OCI-LY7 (cell line): ENCODE data around the gene FAM174B. TPM values are rescaled to one million over a fixed set of nuclear protein-coding genes. Genes with fewer than 3 reads are reported as not detected.
A peak's percentile ranks its signal among the peaks of the same experiment; 100 is the strongest.

Experiments used
- Bru-seq: library from RNA; stranded (reverse); fragments of 400-500 nt; gene quantifications from one replicate; lab custom pipeline; 2021; lab: Mats Ljungman, UMichigan
- BruChase-seq, 2 experiments: library from RNA; stranded (reverse); fragments of 400-500 nt; gene quantifications; one replicate each; lab custom pipeline; 2021; lab: Mats Ljungman, UMichigan
- BruUV-seq: library from RNA; stranded (reverse); fragments of 400-500 nt; replicated peaks from 2 replicates; lab custom pipeline; 2021; lab: Mats Ljungman, UMichigan
- CTCF ChIA-PET: fragments of 300-600 bp; sonication (Branson Sonifier 250); formaldehyde crosslinking; loops from one replicate; lab custom pipeline; 2022; ENCODE audit warnings: antibody characterized with exemption; ENCODE audit not compliant: unreplicated experiment; lab: Charles Lee
- POLR2A ChIA-PET: fragments of 300-600 bp; sonication (Branson Sonifier 250); formaldehyde crosslinking; loops from one replicate; lab custom pipeline; 2022; ENCODE audit warnings: antibody characterized with exemption; lab: Charles Lee
- DNase-seq: peaks from one replicate; pipeline ENCODE4 v3.0.0-alpha.2; 2015; ENCODE audit warnings: low spot score
- H2AFZ ChIP-seq: fragments of 200-600 bp; sonication (generic), shearing (Covaris generic); 2 replicates; pipeline ENCODE4 v1.6.1; 2014; ENCODE audit warnings: mild to moderate bottlenecking, antibody characterized with exemption, low read length, moderate library complexity
- H3K27ac ChIP-seq: fragments of 200-600 bp; sonication (generic); 2 replicates; pipeline ENCODE4 v1.5.1; 2014; ENCODE audit warnings: mixed run types, low read depth, mild to moderate bottlenecking, moderate library complexity, low read length, inconsistent platforms; ENCODE audit not compliant: poor library complexity, severe bottlenecking
- H3K36me3 ChIP-seq: fragments of 200-600 bp; sonication (generic); 2 replicates; pipeline ENCODE4 v1.6.1; 2014; ENCODE audit warnings: mild to moderate bottlenecking, antibody characterized with exemption, low read length, moderate library complexity, mixed read lengths; ENCODE audit not compliant: insufficient read depth
- H3K4me1 ChIP-seq: fragments of 200-600 bp; sonication (generic); 2 replicates; pipeline ENCODE4 v1.5.1; 2014; ENCODE audit warnings: mild to moderate bottlenecking, low read length; ENCODE audit not compliant: insufficient read depth, poor library complexity, severe bottlenecking
- H3K4me2 ChIP-seq: fragments of 200-600 bp; sonication (generic); 2 replicates; pipeline ENCODE4 v1.6.1; 2014; ENCODE audit warnings: mild to moderate bottlenecking, low read length
- H3K4me3 ChIP-seq: fragments of 200-600 bp; sonication (generic); 2 replicates; pipeline ENCODE4 v1.5.1; 2014; ENCODE audit warnings: mild to moderate bottlenecking, low read depth, low read length; ENCODE audit not compliant: poor library complexity, severe bottlenecking
- H3K79me2 ChIP-seq: fragments of 200-600 bp; sonication (generic); 2 replicates; pipeline ENCODE4 v1.6.1; 2016; ENCODE audit warnings: low read depth, mild to moderate bottlenecking, low read length, moderate library complexity, mixed read lengths; ENCODE audit not compliant: insufficient read depth
- H3K9me2 ChIP-seq: fragments of 200-600 bp; sonication (generic); 2 replicates; pipeline ENCODE4 v1.6.1; 2016; ENCODE audit warnings: mild to moderate bottlenecking, low read length, mixed read lengths; ENCODE audit not compliant: insufficient read depth
- H3K9me3 ChIP-seq: fragments of 200-600 bp; sonication (generic); 2 replicates; pipeline ENCODE4 v1.6.1; 2014; ENCODE audit warnings: mild to moderate bottlenecking, mixed run types, low read length, mixed read lengths
- H4K20me1 ChIP-seq: fragments of 200-600 bp; sonication (generic); 2 replicates; pipeline ENCODE4 v1.6.1; 2014; ENCODE audit warnings: mild to moderate bottlenecking, antibody characterized with exemption, low read length, moderate library complexity, mixed read lengths; ENCODE audit not compliant: insufficient read depth
- EZH2phosphoT487 ChIP-seq: fragments of 200-600 bp; sonication (generic); IDR thresholded peaks from 2 replicates; pipeline ENCODE4 v1.6.1; 2018; ENCODE audit warnings: low read depth, borderline replicate concordance, mild to moderate bottlenecking, mixed run types, antibody characterized with exemption, low read length, moderate library complexity, mixed read lengths
- intact Hi-C: fragments of 100-400 bp; cut with micrococcal nuclease; formaldehyde crosslinking; loops from one replicate; pipeline ENCODE4 v1.10.0; 2022; ENCODE audit not compliant: unreplicated experiment
- long read RNA-seq: library from polyadenylated mRNA; stranded (forward); transcript quantifications from one replicate; pipeline ENCODE4 v2.0.0, GENCODE V29; 2022
- total RNA-seq, 2 experiments: library from RNA; depleted of rRNA in 1 of 2; stranded (reverse); fragments of >200 nt in 1 of 2; shearing (Covaris generic) in 1 of 2; gene quantifications; 2 replicates each; pipeline ENCODE4 v1.2.3, GENCODE V29; 2014 to 2022
- TF ChIP-seq, protein P1 (sequence below): fragments of 200-600 bp; sonication (generic); conservative IDR thresholded peaks from 2 replicates; pipeline ENCODE4 v1.5.1; 2014; ENCODE audit warnings: mild to moderate bottlenecking, antibody characterized with exemption, low read length, moderate library complexity, mixed read lengths

FAM174B gene
- total RNA-seq (2014; rRNA removed; shearing (Covaris generic)) (1.3 and 2.5 TPM in 2 replicates), total RNA-seq (2022) (18.3 and 24.4 TPM in 2 replicates), Bru-seq, nascent RNA (percentile 32 among the genes with signal in this experiment), BruChase-seq, experiment 1, labeled RNA remaining after a 6-hour chase (percentile 32 among the genes with signal in this experiment), BruChase-seq, experiment 2, labeled RNA remaining after a 2-hour chase (percentile 31 among the genes with signal in this experiment)
- long read RNA-seq, partial matches to known transcripts: 0 of 38 reads
- long read RNA-seq, other reads (novel, unspliced or antisense): 37 of 38 reads

DNA sequence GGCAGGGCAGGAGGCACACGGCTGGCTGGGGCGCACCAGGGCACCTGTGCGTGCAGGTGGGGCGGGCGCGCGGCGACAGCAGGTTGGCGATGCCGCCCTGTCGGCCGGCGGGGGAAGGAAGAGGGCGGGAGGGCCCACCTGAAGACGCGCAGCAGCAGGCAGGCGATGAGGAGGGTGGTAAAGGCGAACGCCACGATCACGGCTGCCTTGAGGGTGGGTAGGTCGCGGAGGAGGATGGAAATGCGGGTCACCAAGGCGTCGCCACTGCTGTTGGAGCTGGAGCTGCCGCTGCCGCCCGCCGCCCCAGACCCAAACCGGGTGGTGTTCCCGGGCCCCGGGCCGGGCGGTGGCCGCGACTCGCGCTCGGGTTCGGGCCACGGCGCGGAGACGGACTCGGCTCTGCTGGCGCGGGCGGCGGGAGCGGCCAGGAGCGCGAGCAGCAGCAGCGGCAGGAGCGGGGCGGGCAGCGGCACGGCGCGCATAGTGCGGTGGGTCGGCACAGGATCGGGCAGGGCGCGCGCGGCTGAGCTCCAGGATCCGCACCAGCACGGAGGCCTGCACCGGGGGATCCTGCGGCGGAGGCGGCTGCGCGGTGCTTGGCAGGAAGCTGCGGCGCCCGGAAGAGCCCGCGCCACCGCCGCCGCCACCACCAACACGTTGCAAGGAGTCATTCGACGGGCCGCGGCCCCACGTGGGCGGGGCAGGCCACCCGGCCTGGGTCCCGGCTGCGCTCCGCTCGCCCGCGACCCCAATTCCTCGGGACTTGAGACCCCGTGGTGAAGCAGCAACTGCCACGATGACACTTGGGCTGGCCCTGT lies at the start of gene FAM174B:
Gene FAM174B (minus strand): TSS at position 598 of the 818 bp plus-strand sequence.
- Histone ChIP-seq H3K9me2 (no peaks in the 10 kb centered on the region), H3K36me3 (no peaks in the 10 kb centered on the region), H3K4me3 (no peak within 1 kb of the TSS), H2AFZ (no peak within 1 kb of the TSS), H4K20me1 (no peaks in the 10 kb centered on the region), H3K27ac (no peak within 1 kb of the TSS), H3K4me2 (no peak within 1 kb of the TSS), H3K4me1 (no peaks in the 10 kb centered on the region), H3K9me3 (no peaks in the 10 kb centered on the region), H3K79me2 (no peaks in the 10 kb centered on the region)
- ChIA-PET CTCF (no interaction called here), POLR2A (no interaction called here)
- no TSS peak for BruUV-seq
- TF ChIP-seq, protein P1, sequence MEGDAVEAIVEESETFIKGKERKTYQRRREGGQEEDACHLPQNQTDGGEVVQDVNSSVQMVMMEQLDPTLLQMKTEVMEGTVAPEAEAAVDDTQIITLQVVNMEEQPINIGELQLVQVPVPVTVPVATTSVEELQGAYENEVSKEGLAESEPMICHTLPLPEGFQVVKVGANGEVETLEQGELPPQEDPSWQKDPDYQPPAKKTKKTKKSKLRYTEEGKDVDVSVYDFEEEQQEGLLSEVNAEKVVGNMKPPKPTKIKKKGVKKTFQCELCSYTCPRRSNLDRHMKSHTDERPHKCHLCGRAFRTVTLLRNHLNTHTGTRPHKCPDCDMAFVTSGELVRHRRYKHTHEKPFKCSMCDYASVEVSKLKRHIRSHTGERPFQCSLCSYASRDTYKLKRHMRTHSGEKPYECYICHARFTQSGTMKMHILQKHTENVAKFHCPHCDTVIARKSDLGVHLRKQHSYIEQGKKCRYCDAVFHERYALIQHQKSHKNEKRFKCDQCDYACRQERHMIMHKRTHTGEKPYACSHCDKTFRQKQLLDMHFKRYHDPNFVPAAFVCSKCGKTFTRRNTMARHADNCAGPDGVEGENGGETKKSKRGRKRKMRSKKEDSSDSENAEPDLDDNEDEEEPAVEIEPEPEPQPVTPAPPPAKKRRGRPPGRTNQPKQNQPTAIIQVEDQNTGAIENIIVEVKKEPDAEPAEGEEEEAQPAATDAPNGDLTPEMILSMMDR: no peak
- TF ChIP-seq EZH2phosphoT487: no peak
- intact Hi-C loops: no loop called here
- DNase-seq: no peak

DNA sequence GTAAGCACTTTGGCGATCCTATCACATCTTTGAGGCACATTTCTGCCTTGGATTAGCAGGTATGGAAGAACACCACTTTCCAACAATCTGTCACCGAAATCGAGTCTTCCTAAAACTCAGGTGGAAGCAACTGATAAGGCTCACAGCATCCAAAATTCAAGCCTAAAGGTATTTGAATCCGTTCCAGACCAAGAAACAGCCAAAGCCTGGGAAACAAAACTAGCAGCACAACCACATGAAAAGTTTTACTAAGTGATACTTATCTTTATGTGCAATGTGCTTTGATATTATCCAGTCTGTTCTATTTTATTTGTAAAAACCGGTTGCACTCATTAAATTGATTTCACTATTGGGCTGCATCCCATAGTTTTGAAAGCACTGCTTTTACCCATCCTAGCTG lies 40.5 kb upstream of the FAM174B start:
- Histone ChIP-seq H4K20me1 (no peaks in the 10 kb centered on the region), H3K9me3 (no peaks in the 10 kb centered on the region), H3K9me2 (no peaks in the 10 kb centered on the region), H3K4me3 (no peak overlapping the region), H3K27ac (no peak overlapping the region), H2AFZ (no peak overlapping the region), H3K4me2 (no peak overlapping the region), H3K79me2 (no peaks in the 10 kb centered on the region), H3K4me1 (no peaks in the 10 kb centered on the region), H3K36me3 (no peaks in the 10 kb centered on the region)
- no peak for DNase-seq
- CTCF ChIA-PET: interaction anchor here (0.7 kb wide), 1 partner anchor 538 kb away, joined by 3 read pairs; no protein-coding TSS in a partner anchor
- BruUV-seq: no TSS peak
- POLR2A ChIA-PET: interaction anchor here (1.1 kb wide), 1 partner anchor 23 kb away, joined by 4 read pairs; no protein-coding TSS in a partner anchor
- intact Hi-C loops: no loop called here
- TF ChIP-seq, protein P1: no peak
- no peak for TF ChIP-seq EZH2phosphoT487
